Pancreas (tissue), 10 donors: ENCODE results near the gene HCFC1. TPM values are rescaled to one million over a fixed set of nuclear protein-coding genes. Genes with fewer than 3 reads are reported as not detected.

Experiments used
- ATAC-seq, 4 donors: fragments of 200-7000 bp; cut with Tn5 transposase; one replicate each; pipeline versions ENCODE4 v1.8.0 to v1.9.1; 2020; ENCODE audit warnings: mild to moderate bottlenecking in 4 of 4, moderate library complexity in 4 of 4
- DNase-seq, 6 donors: peaks; one replicate each; pipeline ENCODE4 v3.0.0-alpha.2; 2020
- FAIRE-seq: peaks from 2 replicates; lab custom pipeline; 2012; peaks lifted over from hg19 to GRCh38; lab: Jason Lieb, UNC
- H3K27ac ChIP-seq, 4 donors: fragments of 200-600 bp; sonication (generic); 1 replicate in 3 of 4; 2 replicates in 1 of 4; pipeline versions ENCODE4 v1.5.0 to v1.8.0; 2020
- H3K27me3 ChIP-seq, 4 donors: fragments of 200-600 bp; one replicate each; pipeline ENCODE4 v1.8.0; 2021
- H3K36me3 ChIP-seq, 3 donors: fragments of 200-600 bp; sonication (generic) in 1 of 3; one replicate each; pipeline versions ENCODE4 v1.5.0 to v1.8.0; 2020 to 2021
- H3K4me1 ChIP-seq, 3 donors: fragments of 200-600 bp; one replicate each; pipeline ENCODE4 v1.8.0; 2021
- H3K4me3 ChIP-seq, 4 donors: fragments of 200-600 bp; sonication (generic) in 2 of 4; one replicate each; pipeline versions ENCODE4 v1.5.0 to v1.8.0; 2020 to 2021
- H3K9me3 ChIP-seq, 4 donors: fragments of 200-600 bp; one replicate each; pipeline ENCODE4 v1.8.0; 2021
- CTCF ChIP-seq, 4 donors: fragments of 200-600 bp; sonication (generic) in 3 of 4; IDR thresholded peaks; one replicate each; pipeline versions ENCODE4 v1.5.0 to v1.8.0; 2021; ENCODE audit warnings: antibody characterized with exemption in 4 of 4
- WGBS, 2 donors: extraction: QIAGEN DNeasy Blood & Tissue Kit; methylation state at CpG; one replicate each; pipeline ENCODE4 v1.1.7; 2013; 5-methylcytosine and 5-hydroxymethylcytosine counted together
- intact Hi-C, 3 donors: fragments of 100-400 bp; cut with DNase I; formaldehyde crosslinking; loops; one replicate each; pipeline versions ENCODE4 v1.11.1 to v1.14.2; 2022
- polyA plus RNA-seq, 2 donors: library from polyadenylated mRNA; stranded (reverse); fragments of 200-250 nt; gene quantifications; one replicate each; pipeline ENCODE4 v1.2.3, GENCODE V29; 2013
- total RNA-seq, 6 donors: library from RNA; stranded (reverse); fragmentation: NEBNext Ultra II Directional in 4 of 6; extraction: Animal tissue kit (Norgen Biotek cat#: 25700) in 4 of 6; gene quantifications; one replicate each; pipeline versions ENCODE4 v1.2.1 to v1.2.4, GENCODE V29; 2021 to 2023
- donor health status: healthy with polysubstance abuse.
- donor health status: DM: no; HTN: no; CAD: no; lungs with moderate emphysema.
- donor health status: DM: no; HTN: no; CAD: no.
- donor health status: control.
- donor health status: control.
- donor health status: Bipolar disorder and iron deficiency.
- donor health status: DM: yes; HTN: yes; CAD: no.
- donor health status: DM: no; HTN: no; CAD: no.
- donor health status: DM: no; HTN: no; CAD: no.
- donor health status: DM: yes; HTN: yes; CAD: no.

The HCFC1 gene
- total and polyA plus RNA-seq, 8 donors, result 10.4 to 28.4 (median 16.6) TPM

GRCh38 chrX:153965406-153965805, 6.2 kb downstream of the HCFC1 start:
- 80 to 81% methylated on average over 5 of the region's 5 CpGs for WGBS, 2 donors

GRCh38 chrX:153964105-153964504, 7.5 kb downstream of the HCFC1 start:
- no peak for TF ChIP-seq CTCF (IDR thresholded peaks at IDR 0.05)
- DNase-seq, result peak in 1 of 6 donors; percentile 49
- peaks cover 0 to 27% (median 11%) of the 10 kb centered on the region in 3 donors for H3K36me3 ChIP-seq
- H3K27ac ChIP-seq, result no peak overlapping the region
- H3K27me3 ChIP-seq, result no peaks in the 10 kb centered on the region
- no peak overlapping the region for H3K4me3 ChIP-seq
- FAIRE-seq, result no peak
- 91 to 92% methylated on average over 14 of the region's 14 CpGs for WGBS, 2 donors
- intact Hi-C loops, result no loop called here
- ATAC-seq, result no peak
- no peaks in the 10 kb centered on the region for H3K9me3 ChIP-seq
- H3K4me1 ChIP-seq, result peaks cover 0 to 1% (median 0%) of the 10 kb centered on the region in 3 donors

More at GRCh38 chrX:153965406-153965805, 6.2 kb downstream of the HCFC1 start:
- peak overlapping the region in 1 of 4 donors; percentile 28 for H3K27ac ChIP-seq
- TF ChIP-seq CTCF (IDR thresholded peaks at IDR 0.05), result no peak
- FAIRE-seq, result no peak
- peak in 1 of 6 donors; percentile 44 for DNase-seq
- intact Hi-C loops, result no loop called here
- no peak overlapping the region for H3K4me3 ChIP-seq
- no peaks in the 10 kb centered on the region for H3K27me3 ChIP-seq
- H3K36me3 ChIP-seq, result peaks cover 0 to 16% (median 7%) of the 10 kb centered on the region in 3 donors
- no peaks in the 10 kb centered on the region for H3K9me3 ChIP-seq
- ATAC-seq, result no peak
- H3K4me1 ChIP-seq, result peaks cover 0 to 6% (median 0%) of the 10 kb centered on the region in 3 donors

- 88 to 90% methylated on average over 12 of the region's 12 CpGs for WGBS, 2 donors
- Histone ChIP-seq H3K4me3 (no peak overlapping the region), H3K36me3 (peaks cover 0 to 29% (median 11%) of the 10 kb centered on the region in 3 donors), H3K9me3 (no peaks in the 10 kb centered on the region), H3K27me3 (no peaks in the 10 kb centered on the region), H3K27ac (no peak overlapping the region), H3K4me1 (no peaks in the 10 kb centered on the region)
- intact Hi-C loops, result no loop called here
- DNase-seq (peak in 1 of 6 donors; percentile 39), ATAC-seq (no peak), FAIRE-seq (no peak)
- no peak for TF ChIP-seq CTCF (IDR thresholded peaks at IDR 0.05)
These were observed 8.1 kb downstream of the HCFC1 start for GRCh38 chrX:153963546-153963945.

GRCh38 chrX:153961292-153961691, 10.3 kb downstream of the HCFC1 start:
- FAIRE-seq, result no peak
- no peak overlapping the region for H3K27ac ChIP-seq
- no peaks in the 10 kb centered on the region for H3K4me1 ChIP-seq
- no peak for ATAC-seq
- H3K27me3 ChIP-seq, result no peaks in the 10 kb centered on the region
- intact Hi-C loops, result no loop called here
- H3K9me3 ChIP-seq, result no peaks in the 10 kb centered on the region
- H3K36me3 ChIP-seq, result peaks cover 0 to 44% (median 13%) of the 10 kb centered on the region in 3 donors
- 91 to 92% methylated on average over 11 of the region's 11 CpGs for WGBS, 2 donors
- TF ChIP-seq CTCF (IDR thresholded peaks at IDR 0.05), result no peak
- no peak overlapping the region for H3K4me3 ChIP-seq
- peak in 1 of 6 donors; percentile 53 for DNase-seq

- WGBS, 2 donors, result 78 to 79% methylated on average over 22 of the region's 22 CpGs
- DNase-seq, result peak in 2 of 6 donors; percentile 17 to 60
- Histone ChIP-seq H3K27ac (no peak overlapping the region), H3K9me3 (no peaks in the 10 kb centered on the region), H3K27me3 (no peaks in the 10 kb centered on the region), H3K36me3 (peaks cover 0 to 48% (median 14%) of the 10 kb centered on the region in 3 donors), H3K4me3 (no peak overlapping the region), H3K4me1 (no peaks in the 10 kb centered on the region)
- FAIRE-seq, result no peak
- intact Hi-C loops, result no loop called here
- ATAC-seq, result no peak
- no peak for TF ChIP-seq CTCF (IDR thresholded peaks at IDR 0.05)
These were observed 10.8 kb downstream of the HCFC1 start for GRCh38 chrX:153960786-153961185.
